ENCODE data around the gene DYNLRB1. TPM values are rescaled to one million over a fixed set of nuclear protein-coding genes. Genes with fewer than 3 reads are reported as not detected.

The DYNLRB1 gene
- total and polyA plus RNA-seq, 2 of the 13 experiments (the other 11 are each of a cell fraction or from before 2014, with no cell fraction given) = 140 to 244 TPM

DNA sequence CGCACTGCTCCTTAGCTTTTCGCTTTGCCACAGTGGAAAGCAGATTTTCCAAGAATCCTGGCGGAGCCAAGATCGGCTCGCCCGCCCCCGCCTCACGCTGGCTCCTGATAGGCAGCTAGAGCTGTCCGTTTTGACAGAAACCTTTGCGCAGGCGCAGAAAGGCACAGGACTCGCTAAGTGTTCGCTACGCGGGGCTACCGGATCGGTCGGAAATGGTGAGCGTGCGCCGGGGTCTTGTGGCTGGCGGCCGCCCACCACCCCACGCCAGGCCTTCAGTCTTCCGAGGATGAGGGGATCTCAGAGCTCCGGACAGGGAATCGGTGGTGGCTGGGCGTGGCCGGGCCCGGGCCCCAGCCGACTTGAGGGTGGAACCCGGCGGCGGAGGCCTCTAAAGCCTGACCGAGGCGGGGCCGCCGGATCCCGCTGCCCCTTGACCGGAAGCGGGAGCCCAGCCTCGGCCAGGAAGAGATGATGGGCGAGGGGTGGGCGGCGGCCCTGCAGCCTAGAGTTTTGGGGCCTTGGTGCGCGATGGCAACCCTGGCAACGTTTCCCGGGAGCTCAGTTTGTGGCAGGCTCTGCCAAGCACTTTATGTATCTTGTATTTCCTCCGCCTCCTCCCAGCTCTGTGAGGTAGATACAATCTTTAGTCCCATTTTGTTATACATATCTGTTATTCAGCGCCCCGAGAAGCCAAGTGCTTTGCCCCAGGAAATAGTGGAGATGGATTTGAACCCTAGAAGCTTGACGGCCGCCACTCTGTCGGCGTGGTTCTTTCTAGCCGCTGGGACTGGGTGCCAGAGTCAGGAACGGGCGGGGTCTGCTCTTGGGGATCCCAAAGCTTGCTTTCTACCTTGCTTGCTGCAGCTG, at the start of gene DYNLRB1 (continued):
- TF ChIP-seq SALL2 (CRISPR knock-in tag; IDR thresholded peaks at IDR 0.05) (peak; percentile 47; the same call in 1 of the 2 replicates), ZMYM2 (CRISPR knock-in tag; IDR thresholded peaks at IDR 0.05) (no peak; the same call in 1 of the 2 replicates), ZNF317 (CRISPR knock-in tag; IDR thresholded peaks at IDR 0.05) (peak; percentile 86), ZNF292 (CRISPR knock-in tag; IDR thresholded peaks at IDR 0.05; ENCODE audit: borderline replicate concordance, low read depth) (no peak), KMT2A (CRISPR knock-in tag; IDR thresholded peaks at IDR 0.05) (peak; percentile 98), ZSCAN30 (CRISPR knock-in tag; IDR thresholded peaks at IDR 0.05) (peak; percentile 91; the same call in 1 of the 2 replicates), ZNF768 (CRISPR knock-in tag; IDR thresholded peaks at IDR 0.05) (peak; percentile 85; the same call in 1 of the 2 replicates), TFDP2 (CRISPR knock-in tag; IDR thresholded peaks at IDR 0.05) (peak; percentile 77), NR2F1 (CRISPR knock-in tag; IDR thresholded peaks at IDR 0.05) (0 out of 4 replicates have a peak, but pooled peaks of 1 of the 2 experiments have one; percentile 17), ZNF772 (CRISPR knock-in tag; IDR thresholded peaks at IDR 0.05) (peak; percentile 69), NR0B2 (CRISPR knock-in tag; IDR thresholded peaks at IDR 0.05) (peak; percentile 86; the same call in 1 of the 2 replicates), DNMT3B (CRISPR knock-in tag; conservative IDR thresholded peaks at IDR 0.05) (0 out of 2 replicates have a peak, but pooled peaks have one; percentile 37), RCOR2 (CRISPR knock-in tag; IDR thresholded peaks at IDR 0.05) (no peak; the same call in 1 of the 2 replicates), ZNF33A (CRISPR knock-in tag; IDR thresholded peaks at IDR 0.05; ENCODE audit: borderline replicate concordance) (peak; percentile 94; the same call in 1 of the 2 replicates), RAD51 (IDR thresholded peaks at IDR 0.05; ENCODE audit: borderline replicate concordance) (no peak), SSRP1 (CRISPR knock-in tag; IDR thresholded peaks at IDR 0.05) (no peak), KAT8 (CRISPR knock-in tag; IDR thresholded peaks at IDR 0.05) (peak; percentile 96), TRIM24 (CRISPR knock-in tag; IDR thresholded peaks at IDR 0.05) (no peak), ZNF512 (CRISPR knock-in tag; IDR thresholded peaks at IDR 0.05) (no peak), TGIF2 (CRISPR knock-in tag; IDR thresholded peaks at IDR 0.05) (peak; percentile 47)
- TF ChIP-seq, protein P1, sequence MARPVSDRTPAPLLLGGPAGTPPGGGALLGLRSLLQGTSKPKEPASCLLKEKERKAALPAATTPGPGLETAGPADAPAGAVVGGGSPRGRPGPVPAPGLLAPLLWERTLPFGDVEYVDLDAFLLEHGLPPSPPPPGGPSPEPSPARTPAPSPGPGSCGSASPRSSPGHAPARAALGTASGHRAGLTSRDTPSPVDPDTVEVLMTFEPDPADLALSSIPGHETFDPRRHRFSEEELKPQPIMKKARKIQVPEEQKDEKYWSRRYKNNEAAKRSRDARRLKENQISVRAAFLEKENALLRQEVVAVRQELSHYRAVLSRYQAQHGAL (CRISPR knock-in tag; IDR thresholded peaks at IDR 0.05; ENCODE audit: not compliant biosample characterization) = no peak
- TF ChIP-seq, protein P2, sequence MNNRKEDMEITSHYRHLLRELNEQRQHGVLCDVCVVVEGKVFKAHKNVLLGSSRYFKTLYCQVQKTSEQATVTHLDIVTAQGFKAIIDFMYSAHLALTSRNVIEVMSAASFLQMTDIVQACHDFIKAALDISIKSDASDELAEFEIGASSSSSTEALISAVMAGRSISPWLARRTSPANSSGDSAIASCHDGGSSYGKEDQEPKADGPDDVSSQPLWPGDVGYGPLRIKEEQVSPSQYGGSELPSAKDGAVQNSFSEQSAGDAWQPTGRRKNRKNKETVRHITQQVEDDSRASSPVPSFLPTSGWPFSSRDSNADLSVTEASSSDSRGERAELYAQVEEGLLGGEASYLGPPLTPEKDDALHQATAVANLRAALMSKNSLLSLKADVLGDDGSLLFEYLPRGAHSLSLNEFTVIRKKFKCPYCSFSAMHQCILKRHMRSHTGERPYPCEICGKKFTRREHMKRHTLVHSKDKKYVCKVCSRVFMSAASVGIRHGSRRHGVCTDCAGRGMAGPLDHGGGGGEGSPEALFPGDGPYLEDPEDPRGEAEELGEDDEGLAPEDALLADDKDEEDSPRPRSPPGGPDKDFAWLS (CRISPR knock-in tag; IDR thresholded peaks at IDR 0.05; ENCODE audit: borderline replicate concordance) = no peak
- TF ChIP-seq, protein P3, sequence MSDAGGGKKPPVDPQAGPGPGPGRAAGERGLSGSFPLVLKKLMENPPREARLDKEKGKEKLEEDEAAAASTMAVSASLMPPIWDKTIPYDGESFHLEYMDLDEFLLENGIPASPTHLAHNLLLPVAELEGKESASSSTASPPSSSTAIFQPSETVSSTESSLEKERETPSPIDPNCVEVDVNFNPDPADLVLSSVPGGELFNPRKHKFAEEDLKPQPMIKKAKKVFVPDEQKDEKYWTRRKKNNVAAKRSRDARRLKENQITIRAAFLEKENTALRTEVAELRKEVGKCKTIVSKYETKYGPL (CRISPR knock-in tag; IDR thresholded peaks at IDR 0.05) = no peak

All from HepG2 (cell line).